ENCODE results near the gene MRPL53. TPM values are rescaled to one million over a fixed set of nuclear protein-coding genes. Genes with fewer than 3 reads are reported as not detected.
A peak's percentile ranks its signal among the peaks of the same experiment; 100 is the strongest.

MRPL53 gene
- total and polyA plus RNA-seq, 2 of the 13 experiments (the other 11 are each of a cell fraction or from before 2014, with no cell fraction given), result 34.3 to 51.9 TPM

DNA sequence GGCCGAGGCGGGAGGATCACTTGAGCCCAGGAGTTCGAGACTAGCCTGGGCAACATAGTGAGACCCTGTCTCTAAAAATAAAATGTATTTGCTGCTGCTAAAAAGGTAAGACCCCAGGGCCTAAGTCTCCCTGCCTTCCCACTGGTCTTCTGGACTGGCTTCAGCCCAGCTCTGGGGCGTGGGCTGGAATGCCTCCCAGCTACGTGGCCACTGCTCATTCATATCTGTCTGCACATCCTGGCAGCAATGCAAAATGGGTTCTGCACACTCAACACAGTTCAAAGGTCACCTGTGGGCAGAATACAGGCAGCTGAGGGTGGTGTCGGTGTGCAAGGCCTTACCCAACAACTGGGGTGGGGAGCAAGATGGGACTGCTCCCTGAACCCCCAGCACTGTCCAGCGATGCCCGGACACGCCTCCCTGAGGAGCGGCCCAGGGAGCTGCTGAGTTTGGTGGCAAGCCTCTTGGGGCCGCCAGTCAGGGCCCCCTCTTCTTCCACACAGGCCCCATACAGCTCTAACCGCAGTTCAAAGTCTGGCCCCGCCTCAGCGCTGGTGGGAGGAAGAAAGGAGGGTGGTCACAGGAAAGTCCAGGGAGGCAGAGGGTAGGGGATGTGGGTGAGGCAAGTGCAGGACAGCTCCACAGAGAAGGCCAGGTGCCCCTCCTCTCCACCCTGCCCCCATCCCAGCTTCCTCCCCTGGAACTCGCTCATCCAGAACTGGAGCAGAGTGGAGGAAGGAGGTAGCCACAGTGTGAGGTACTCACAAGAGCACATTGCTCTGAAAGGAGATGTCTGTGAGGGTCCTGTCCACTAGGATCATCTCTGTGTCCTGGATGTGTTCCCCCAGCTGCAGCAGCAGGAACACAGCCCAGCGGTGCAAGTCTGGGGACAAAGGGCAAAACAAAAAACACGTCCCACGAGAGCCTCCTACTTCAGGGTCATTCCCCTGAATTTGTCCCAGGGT, 42.7 kb downstream of the MRPL53 start (continued):
- no peak for TF ChIP-seq ATF7 (IDR thresholded peaks at IDR 0.05)
- TF ChIP-seq ATF7 (CRISPR knock-in tag; IDR thresholded peaks at IDR 0.05), result peak; percentile 86
- no peak for TF ChIP-seq CBX1 (IDR thresholded peaks at IDR 0.05; ENCODE audit: low read depth)
- TF ChIP-seq ZNF674 (CRISPR knock-in tag; IDR thresholded peaks at IDR 0.05; ENCODE audit: low read depth), result no peak
- TF ChIP-seq, protein P1, sequence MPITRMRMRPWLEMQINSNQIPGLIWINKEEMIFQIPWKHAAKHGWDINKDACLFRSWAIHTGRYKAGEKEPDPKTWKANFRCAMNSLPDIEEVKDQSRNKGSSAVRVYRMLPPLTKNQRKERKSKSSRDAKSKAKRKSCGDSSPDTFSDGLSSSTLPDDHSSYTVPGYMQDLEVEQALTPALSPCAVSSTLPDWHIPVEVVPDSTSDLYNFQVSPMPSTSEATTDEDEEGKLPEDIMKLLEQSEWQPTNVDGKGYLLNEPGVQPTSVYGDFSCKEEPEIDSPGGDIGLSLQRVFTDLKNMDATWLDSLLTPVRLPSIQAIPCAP (CRISPR knock-in tag; IDR thresholded peaks at IDR 0.05; ENCODE audit: low read depth), result no peak
- peak; percentile 98 for TF ChIP-seq HNRNPL (IDR thresholded peaks at IDR 0.05; ENCODE audit: low read depth, low read length)
- no peak for TF ChIP-seq FOXM1 (CRISPR knock-in tag; IDR thresholded peaks at IDR 0.05)
- peak; percentile 33; the same call in 1 of the 2 replicates for TF ChIP-seq ISL2 (CRISPR knock-in tag; IDR thresholded peaks at IDR 0.05)
- TF ChIP-seq RFX1 (IDR thresholded peaks at IDR 0.05), result no peak
- no peak for TF ChIP-seq ATF1 (CRISPR knock-in tag; IDR thresholded peaks at IDR 0.05)
- no peak; the same call in 1 of the 2 replicates for TF ChIP-seq ETV6 (CRISPR knock-in tag; conservative IDR thresholded peaks at IDR 0.05)
- TF ChIP-seq GATAD2A (CRISPR knock-in tag; IDR thresholded peaks at IDR 0.05), result peak; percentile 83
- TF ChIP-seq ZSCAN25 (CRISPR knock-in tag; IDR thresholded peaks at IDR 0.05), result peak; percentile 94
- TF ChIP-seq SUZ12 (IDR thresholded peaks at IDR 0.05; ENCODE audit: low read depth, low read length), result no peak
- peak; percentile 64; the same call in 1 of the 2 replicates for TF ChIP-seq ZSCAN21 (CRISPR knock-in tag; IDR thresholded peaks at IDR 0.05; ENCODE audit: borderline replicate concordance)
- TF ChIP-seq ZNF773 (CRISPR knock-in tag; IDR thresholded peaks at IDR 0.05; ENCODE audit: borderline replicate concordance), result no peak
- TF ChIP-seq, protein P2, sequence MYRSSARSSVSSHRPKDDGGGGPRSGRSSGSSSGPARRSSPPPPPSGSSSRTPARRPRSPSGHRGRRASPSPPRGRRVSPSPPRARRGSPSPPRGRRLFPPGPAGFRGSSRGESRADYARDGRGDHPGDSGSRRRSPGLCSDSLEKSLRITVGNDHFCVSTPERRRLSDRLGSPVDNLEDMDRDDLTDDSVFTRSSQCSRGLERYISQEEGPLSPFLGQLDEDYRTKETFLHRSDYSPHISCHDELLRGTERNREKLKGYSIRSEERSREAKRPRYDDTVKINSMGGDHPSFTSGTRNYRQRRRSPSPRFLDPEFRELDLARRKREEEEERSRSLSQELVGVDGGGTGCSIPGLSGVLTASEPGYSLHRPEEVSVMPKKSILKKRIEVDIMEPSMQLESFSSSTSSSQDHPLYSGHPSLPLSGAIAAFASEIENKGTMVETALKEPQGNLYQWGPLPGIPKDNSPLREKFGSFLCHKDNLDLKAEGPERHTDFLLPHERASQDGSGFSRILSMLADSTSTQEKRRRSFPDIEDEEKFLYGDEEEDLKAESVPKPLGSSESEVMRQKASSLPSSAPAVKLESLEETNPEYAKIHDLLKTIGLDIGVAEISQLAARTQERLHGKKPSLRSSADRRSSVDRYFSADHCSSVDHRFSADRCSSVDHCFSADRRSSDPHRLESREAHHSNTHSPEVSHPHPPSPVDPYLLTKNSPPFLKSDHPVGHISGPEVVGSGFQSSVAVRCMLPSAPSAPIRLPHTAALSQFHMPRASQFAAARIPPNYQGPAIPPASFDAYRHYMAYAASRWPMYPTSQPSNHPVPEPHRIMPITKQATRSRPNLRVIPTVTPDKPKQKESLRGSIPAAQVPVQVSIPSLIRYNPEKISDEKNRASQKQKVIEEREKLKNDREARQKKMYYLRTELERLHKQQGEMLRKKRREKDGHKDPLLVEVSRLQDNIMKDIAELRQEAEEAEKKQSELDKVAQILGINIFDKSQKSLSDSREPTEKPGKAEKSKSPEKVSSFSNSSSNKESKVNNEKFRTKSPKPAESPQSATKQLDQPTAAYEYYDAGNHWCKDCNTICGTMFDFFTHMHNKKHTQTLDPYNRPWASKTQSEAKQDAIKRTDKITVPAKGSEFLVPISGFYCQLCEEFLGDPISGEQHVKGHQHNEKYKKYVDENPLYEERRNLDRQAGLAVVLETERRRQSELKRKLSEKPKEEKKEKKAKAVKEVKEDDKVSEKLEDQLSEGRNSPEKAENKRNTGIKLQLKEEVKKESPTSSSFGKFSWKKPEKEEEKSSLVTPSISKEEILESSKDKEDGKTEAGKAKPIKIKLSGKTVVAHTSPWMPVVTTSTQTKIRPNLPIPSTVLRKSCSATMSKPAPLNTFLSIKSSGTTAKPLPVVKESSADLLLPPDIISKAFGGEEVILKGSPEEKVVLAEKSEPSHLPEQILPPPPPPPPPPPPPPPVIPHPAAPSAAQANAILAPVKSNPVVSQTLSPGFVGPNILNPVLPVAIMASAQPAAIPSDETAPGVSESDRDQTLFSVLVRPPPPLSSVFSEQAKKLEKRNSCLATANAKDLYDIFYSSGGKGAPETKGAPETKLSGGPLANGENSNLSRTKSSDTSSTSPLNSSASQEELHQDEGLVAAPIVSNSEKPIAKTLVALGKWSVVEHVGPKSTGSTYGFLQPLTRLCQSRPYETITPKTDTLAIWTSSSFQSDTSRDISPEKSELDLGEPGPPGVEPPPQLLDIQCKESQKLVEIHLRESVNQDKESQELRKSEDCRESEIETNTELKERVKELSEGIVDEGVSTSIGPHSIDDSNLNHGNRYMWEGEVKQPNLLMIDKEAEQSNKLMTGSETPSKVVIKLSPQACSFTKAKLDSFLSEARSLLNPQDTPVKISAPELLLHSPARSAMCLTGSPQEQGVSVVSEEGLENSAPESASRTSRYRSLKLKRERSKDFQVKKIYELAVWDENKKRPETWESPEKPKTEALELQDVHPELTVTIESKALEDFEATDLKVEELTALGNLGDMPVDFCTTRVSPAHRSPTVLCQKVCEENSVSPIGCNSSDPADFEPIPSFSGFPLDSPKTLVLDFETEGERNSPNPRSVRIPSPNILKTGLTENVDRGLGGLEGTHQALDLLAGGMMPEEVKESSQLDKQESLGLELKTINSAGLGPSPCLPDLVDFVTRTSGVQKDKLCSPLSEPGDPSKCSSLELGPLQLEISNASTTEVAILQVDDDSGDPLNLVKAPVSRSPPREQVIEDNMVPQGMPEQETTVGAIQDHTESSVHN (CRISPR knock-in tag; IDR thresholded peaks at IDR 0.05), result no peak; the same call in none of the 2 replicates
- TF ChIP-seq, protein P3, sequence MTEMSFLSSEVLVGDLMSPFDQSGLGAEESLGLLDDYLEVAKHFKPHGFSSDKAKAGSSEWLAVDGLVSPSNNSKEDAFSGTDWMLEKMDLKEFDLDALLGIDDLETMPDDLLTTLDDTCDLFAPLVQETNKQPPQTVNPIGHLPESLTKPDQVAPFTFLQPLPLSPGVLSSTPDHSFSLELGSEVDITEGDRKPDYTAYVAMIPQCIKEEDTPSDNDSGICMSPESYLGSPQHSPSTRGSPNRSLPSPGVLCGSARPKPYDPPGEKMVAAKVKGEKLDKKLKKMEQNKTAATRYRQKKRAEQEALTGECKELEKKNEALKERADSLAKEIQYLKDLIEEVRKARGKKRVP (CRISPR knock-in tag; IDR thresholded peaks at IDR 0.05), result peak; percentile 33 to 51; a peak in 2 of 4 replicates
- TF ChIP-seq, protein P4, sequence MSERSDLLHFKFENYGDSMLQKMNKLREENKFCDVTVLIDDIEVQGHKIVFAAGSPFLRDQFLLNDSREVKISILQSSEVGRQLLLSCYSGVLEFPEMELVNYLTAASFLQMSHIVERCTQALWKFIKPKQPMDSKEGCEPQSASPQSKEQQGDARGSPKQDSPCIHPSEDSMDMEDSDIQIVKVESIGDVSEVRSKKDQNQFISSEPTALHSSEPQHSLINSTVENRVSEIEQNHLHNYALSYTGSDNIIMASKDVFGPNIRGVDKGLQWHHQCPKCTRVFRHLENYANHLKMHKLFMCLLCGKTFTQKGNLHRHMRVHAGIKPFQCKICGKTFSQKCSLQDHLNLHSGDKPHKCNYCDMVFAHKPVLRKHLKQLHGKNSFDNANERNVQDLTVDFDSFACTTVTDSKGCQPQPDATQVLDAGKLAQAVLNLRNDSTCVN (CRISPR knock-in tag; IDR thresholded peaks at IDR 0.05; ENCODE audit: borderline replicate concordance), result peak; percentile 41; the same call in 1 of the 2 replicates

All from HepG2 (cell line).